Measurements from ENCODE around the gene SYCE1L.

- no peak for TF ChIP-seq CTCF (conservative IDR thresholded peaks at IDR 0.05; ENCODE audit: low read length)
- TF ChIP-seq EZH2phosphoT487 (IDR thresholded peaks at IDR 0.05; ENCODE audit: borderline replicate concordance, low read depth, low read length), result no peak
Measured at GRCh38 chr16:77191259-77191969, 7.8 kb upstream of the SYCE1L start.
